HepG2 (cell line): Measurements from ENCODE around the gene POLDIP3. TPM values are rescaled to one million over a fixed set of nuclear protein-coding genes. Genes with fewer than 3 reads are reported as not detected.

ENCODE experiments used
- ATAC-seq: fragments of 200-7000 bp; cut with Tn5 transposase; 3 replicates; pipeline ENCODE4 v1.9.1; 2020; ENCODE audit warnings: mild to moderate bottlenecking, moderate library complexity
- BruUV-seq: library from RNA; stranded (reverse); fragments of 400-500 nt; replicated peaks from 2 replicates; lab custom pipeline; 2021; lab: Mats Ljungman, UMichigan
- CTCF ChIA-PET: fragments of 300-600 bp; formaldehyde crosslinking; extraction: SDS; loops from one replicate; lab custom pipeline; 2021; ENCODE audit warnings: low total read pairs, inconsistent platforms, low intra/inter-chr PET ratio; lab: Yijun Ruan, JAX
- POLR2A ChIA-PET: fragments of 350-600 bp; sonication (Branson Sonifier 250); formaldehyde crosslinking; loops from one replicate; lab custom pipeline; 2020; ENCODE audit warnings: antibody characterized with exemption, inconsistent platforms; lab: Yijun Ruan, JAX
- DNase-seq: peaks from one replicate; pipeline ENCODE4 v3.0.0-alpha.2; 2015; ENCODE audit warnings: low spot score
- FAIRE-seq: peaks from 3 replicates; lab custom pipeline; 2011; peaks lifted over from hg19 to GRCh38; lab: Jason Lieb, UNC
- H2AFZ ChIP-seq: one replicate; pipeline ENCODE4 v1.6.1; 2011; ENCODE audit warnings: low read length, inconsistent platforms
- H3K27ac ChIP-seq: fragments of 300-600 bp; 3 replicates; pipeline ENCODE4 v1.8.0; 2011; ENCODE audit warnings: mixed run types, mild to moderate bottlenecking, mixed read lengths, low read length, inconsistent platforms; ENCODE audit not compliant: insufficient read depth; ENCODE audit errors: extremely low read length
- H3K27me3 ChIP-seq, 2 experiments: fragments of 200-600 bp in 1 of 2; 2 replicates in 1 of 2; 3 replicates in 1 of 2; pipeline versions ENCODE4 v1.6.0 to v1.8.0; 2011; ENCODE audit warnings: low read length in 2 of 2, mild to moderate bottlenecking in 2 of 2, moderate library complexity in 2 of 2, inconsistent platforms in 1 of 2; ENCODE audit not compliant: insufficient read depth in 2 of 2, control insufficient read depth in 1 of 2
- H3K36me3 ChIP-seq, 2 experiments: fragments of 200-600 bp in 1 of 2; replicated peaks in 1 of 2; 2 replicates in 1 of 2; 3 replicates in 1 of 2; pipeline versions ENCODE4 v1.5.1 to v1.8.0; 2011; ENCODE audit warnings: low read length in 2 of 2, inconsistent platforms in 1 of 2; ENCODE audit not compliant: insufficient read depth in 2 of 2, control insufficient read depth in 1 of 2
- H3K4me1 ChIP-seq: 2 replicates; pipeline ENCODE4 v1.5.1; 2012; ENCODE audit warnings: low read length, inconsistent platforms; ENCODE audit not compliant: insufficient read depth
- H3K4me2 ChIP-seq: 2 replicates; pipeline ENCODE4 v1.6.0; 2011; ENCODE audit warnings: low read depth, low read length, inconsistent platforms
- H3K4me3 ChIP-seq, 3 experiments: fragments of 200-600 bp in 1 of 3; sonication (generic), shearing (Covaris generic) in 1 of 3; replicated peaks in 1 of 3; 2 replicates each; pipeline ENCODE4 v1.5.1; 2011 to 2016; ENCODE audit warnings: low read length in 3 of 3, inconsistent platforms in 2 of 3, low read depth in 2 of 3, mild to moderate bottlenecking in 2 of 3, control low read depth in 1 of 3, mixed read lengths in 1 of 3; ENCODE audit not compliant: insufficient read depth in 1 of 3
- H3K79me2 ChIP-seq: one replicate; pipeline ENCODE4 v1.6.1; 2011; ENCODE audit warnings: low read length, inconsistent platforms; ENCODE audit not compliant: insufficient read depth
- H3K9ac ChIP-seq: 2 replicates; pipeline ENCODE4 v1.6.0; 2011; ENCODE audit warnings: mild to moderate bottlenecking, low read depth, low read length, inconsistent platforms; ENCODE audit not compliant: insufficient read depth
- H3K9me3 ChIP-seq: 2 replicates; pipeline ENCODE4 v1.5.1; 2012; ENCODE audit warnings: mild to moderate bottlenecking, low read length
- H4K20me1 ChIP-seq: 2 replicates; pipeline ENCODE4 v1.6.0; 2011; ENCODE audit warnings: inconsistent platforms, mild to moderate bottlenecking, low read length, moderate library complexity; ENCODE audit not compliant: insufficient read depth
- BCL6 ChIP-seq: IDR thresholded peaks from 2 replicates; pipeline ENCODE4 v1.6.1; 2016; ENCODE audit warnings: missing genetic modification reagents, missing compliant biosample characterization
- FLYWCH1 ChIP-seq: sonication (generic); formaldehyde crosslinking; IDR thresholded peaks from 2 replicates; pipeline ENCODE4 v1.8.1; 2023; ENCODE audit warnings: mild to moderate bottlenecking, missing genetic modification reagents
- HDAC6 ChIP-seq: fragments of 200-600 bp; sonication (generic); IDR thresholded peaks from 2 replicates; pipeline ENCODE4 v1.7.0; 2017; ENCODE audit warnings: mild to moderate bottlenecking, antibody characterized with exemption, low read length, low read depth
- TAF15 ChIP-seq: fragments of 200-400 bp; formaldehyde crosslinking; IDR thresholded peaks from one replicate; pipeline ENCODE4 v1.6.1; 2018; ENCODE audit warnings: mild to moderate bottlenecking, low read depth, low read length; ENCODE audit not compliant: poor library complexity, severe bottlenecking
- ZFP36L1 ChIP-seq: sonication (generic); formaldehyde crosslinking; IDR thresholded peaks from 2 replicates; pipeline ENCODE4 v1.8.0; 2022; ENCODE audit warnings: mild to moderate bottlenecking, missing genetic modification reagents, moderate library complexity
- ZFP62 ChIP-seq: sonication (generic); formaldehyde crosslinking; IDR thresholded peaks from 2 replicates; pipeline ENCODE4 v1.4.0; 2020; ENCODE audit warnings: missing genetic modification reagents
- ZNF17 ChIP-seq: sonication (generic); formaldehyde crosslinking; IDR thresholded peaks from 2 replicates; pipeline ENCODE4 v1.5.0; 2020; ENCODE audit warnings: mild to moderate bottlenecking, missing genetic modification reagents
- ZNF274 ChIP-seq: sonication (generic); formaldehyde crosslinking; IDR thresholded peaks from 2 replicates; pipeline ENCODE4 v1.5.1; 2020; ENCODE audit warnings: mild to moderate bottlenecking, missing genetic modification reagents
- WGBS: methylation state at CpG from one replicate; pipeline ENCODE4 v1.1.6; 2017; ENCODE audit warnings: low lambda C conversion rate; 5-methylcytosine and 5-hydroxymethylcytosine counted together
- in situ Hi-C: cut with HindIII; loops from 2 replicates; pipeline ENCODE4 v1.10.0; 2017; ENCODE audit warnings: low pct_unique_long_range_greater_than_20kb; ENCODE audit not compliant: extremely low pct_ligation_motif_present
- intact Hi-C: fragments of 100-400 bp; cut with micrococcal nuclease; formaldehyde crosslinking; loops from one replicate; pipeline ENCODE4 v1.10.0; 2022; ENCODE audit not compliant: unreplicated experiment
- polyA plus RNA-seq, 8 experiments: library from polyadenylated mRNA; depleted of rRNA in 3 of 8; stranded (reverse) in 7 of 8; unstranded in 1 of 8; fragments of >200 nt; fragmentation: Illumina TruSeq in 4 of 8; extraction: Trizol in 4 of 8; gene quantifications; 2 replicates each; pipeline versions ENCODE4 v1.2.1 to v1.2.3, GENCODE V29; 2011 to 2016; ENCODE audit warnings: low read depth in 4 of 8, missing spikeins in 1 of 8, mixed read lengths in 1 of 8; ENCODE audit not compliant: insufficient read depth in 1 of 8
- total RNA-seq, 5 experiments: library from RNA; depleted of rRNA; stranded (reverse); fragments of >200 nt; fragmentation: Illumina TruSeq; extraction: Trizol; gene quantifications; 2 replicates each; pipeline ENCODE4 v1.2.3, GENCODE V29; 2016; ENCODE audit warnings: low read depth in 1 of 5
- TF ChIP-seq, protein P1 (sequence below): conservative IDR thresholded peaks from 2 replicates; pipeline ENCODE4 v1.6.1; 2018; ENCODE audit warnings: missing genetic modification reagents

Gene POLDIP3
- total and polyA plus RNA-seq, 2 of the 13 experiments (the other 11 are each of a cell fraction or from before 2014, with no cell fraction given): 45.8 to 47.4 TPM

GRCh38 chr22:42587588-42588175, 27.0 kb downstream of the POLDIP3 start:
- H3K27me3 ChIP-seq: no peaks in the 10 kb centered on the region
- intact Hi-C loops (no loop called here), in situ Hi-C loops (no loop called here)
- TF ChIP-seq ZNF17 (CRISPR knock-in tag) (no peak), BCL6 (CRISPR knock-in tag) (no peak), ZFP36L1 (CRISPR knock-in tag) (no peak), ZNF274 (CRISPR knock-in tag) (no peak), TAF15 (no peak), ZFP62 (CRISPR knock-in tag) (no peak), HDAC6 (no peak), FLYWCH1 (CRISPR knock-in tag) (no peak)
- TF ChIP-seq, protein P1, sequence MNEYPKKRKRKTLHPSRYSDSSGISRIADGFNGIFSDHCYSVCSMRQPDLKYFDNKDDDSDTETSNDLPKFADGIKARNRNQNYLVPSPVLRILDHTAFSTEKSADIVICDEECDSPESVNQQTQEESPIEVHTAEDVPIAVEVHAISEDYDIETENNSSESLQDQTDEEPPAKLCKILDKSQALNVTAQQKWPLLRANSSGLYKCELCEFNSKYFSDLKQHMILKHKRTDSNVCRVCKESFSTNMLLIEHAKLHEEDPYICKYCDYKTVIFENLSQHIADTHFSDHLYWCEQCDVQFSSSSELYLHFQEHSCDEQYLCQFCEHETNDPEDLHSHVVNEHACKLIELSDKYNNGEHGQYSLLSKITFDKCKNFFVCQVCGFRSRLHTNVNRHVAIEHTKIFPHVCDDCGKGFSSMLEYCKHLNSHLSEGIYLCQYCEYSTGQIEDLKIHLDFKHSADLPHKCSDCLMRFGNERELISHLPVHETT (CRISPR knock-in tag): no peak
- H3K4me2 ChIP-seq: no peak overlapping the region
- H2AFZ ChIP-seq: no peak overlapping the region
- H3K36me3 ChIP-seq: peaks cover 40 to 78% of the 10 kb centered on the region in 2 experiments
- no peak overlapping the region for H3K4me3 ChIP-seq
- no peak overlapping the region for H3K9ac ChIP-seq
- no peaks in the 10 kb centered on the region for H3K9me3 ChIP-seq
- FAIRE-seq (no peak), ATAC-seq (no peak), DNase-seq (no peak)
- no peaks in the 10 kb centered on the region for H4K20me1 ChIP-seq
- over 99% methylated on average over 5 of the region's 5 CpGs for WGBS
- H3K4me1 ChIP-seq: no peaks in the 10 kb centered on the region
- no peak overlapping the region for H3K27ac ChIP-seq
- ChIA-PET POLR2A (no interaction called here), CTCF (no interaction called here)
- H3K79me2 ChIP-seq: no peaks in the 10 kb centered on the region
- BruUV-seq: no TSS peak
